ENCODE data around the gene ARHGEF35. TPM values are rescaled to one million over a fixed set of nuclear protein-coding genes. Genes with fewer than 3 reads are reported as not detected.

The ARHGEF35 gene
- total and polyA plus RNA-seq, 2 of the 4 experiments (the other 2 are of a cell fraction), result not detected

GRCh38 chr7:144137501-144137900 is 58.1 kb downstream of the ARHGEF35 start:
- intact Hi-C loops (cut with micrococcal nuclease), result no loop called here
- Histone ChIP-seq H3K9me3 (ENCODE audit: control insufficient read depth, insufficient read depth, low read length) (no peaks in the 10 kb centered on the region), H3K79me1 (ENCODE audit: low read depth in 1 of 2, low read length in 2 of 2) (no peaks in the 10 kb centered on the region), H3K4me3 (ENCODE audit: insufficient read depth, low read depth, low read length) (no peak overlapping the region), H2AK5ac (ENCODE audit: low read depth, low read length) (no peak overlapping the region), H2AFZ (replicated peaks; ENCODE audit: low read length, poor library complexity) (no peak overlapping the region), H2AK9ac (replicated peaks; ENCODE audit: low read depth, low read length, poor library complexity) (no peak overlapping the region), H3K36me3 (ENCODE audit: control insufficient read depth, insufficient read depth, low read length) (no peaks in the 10 kb centered on the region), H3K4me2 (ENCODE audit: low read depth, low read length) (no peak overlapping the region), H4K8ac (ENCODE audit: low read depth in 2 of 2, low read length in 2 of 2) (no peak overlapping the region), H4K20me1 (ENCODE audit: insufficient read depth, low read length) (no peaks in the 10 kb centered on the region), H3K4me1 (ENCODE audit: control insufficient read depth, insufficient read depth, low read length) (no peaks in the 10 kb centered on the region), H2BK15ac (ENCODE audit: low read depth, low read length) (no peak overlapping the region), H3K18ac (ENCODE audit: low read depth, low read length) (no peak overlapping the region), H2BK5ac (ENCODE audit: low read depth, low read length, poor library complexity, severe bottlenecking) (no peak overlapping the region), H4K91ac (ENCODE audit: insufficient read depth, low read depth, low read length) (no peak overlapping the region), H3K4ac (ENCODE audit: low read depth, low read length) (no peak overlapping the region), H4K5ac (ENCODE audit: low read depth, low read length) (no peak overlapping the region), H3K9me1 (ENCODE audit: insufficient read depth, low read length) (no peaks in the 10 kb centered on the region), H2BK20ac (ENCODE audit: low read depth, low read length) (no peak overlapping the region), H2BK120ac (ENCODE audit: low read depth, low read length) (no peak overlapping the region), H3K56ac (ENCODE audit: extremely low read depth, insufficient read depth, low read length) (no peak overlapping the region), H3K27ac (ENCODE audit: insufficient read depth, low read length) (no peak overlapping the region), H3K27me3 (ENCODE audit: control insufficient read depth, insufficient read depth, low read length) (no peaks in the 10 kb centered on the region), H3K14ac (replicated peaks; ENCODE audit: low read depth, low read length) (no peak overlapping the region), H3K23ac (ENCODE audit: low read depth, low read length) (no peak overlapping the region), H3K9ac (ENCODE audit: low read depth, low read length) (no peak overlapping the region)
- ChIA-PET POLR2A (ENCODE audit: unreplicated experiment) (no interaction called here), CTCF (interaction anchor here (1.3 kb wide), 1 partner anchor 10 kb away, joined by 3 read pairs; no protein-coding TSS in a partner anchor)
- BruUV-seq (replicated peaks), result no TSS peak
- in situ Hi-C loops (cut with MboI; ENCODE audit: low sequenced_read_pairs), result no loop called here
- DNase-seq (no peak), ATAC-seq (ENCODE audit: low read depth) (no peak)
- TF ChIP-seq RFX5 (IDR thresholded peaks at IDR 0.05; ENCODE audit: low read depth, low read length), result no peak
- TF ChIP-seq MAFK (IDR thresholded peaks at IDR 0.05; ENCODE audit: low read depth, low read length), result no peak
- TF ChIP-seq FOS (IDR thresholded peaks at IDR 0.05; ENCODE audit: low read depth, low read length), result no peak
- no peak for TF ChIP-seq MAZ (IDR thresholded peaks at IDR 0.05; ENCODE audit: borderline replicate concordance, low read depth, low read length)
- TF ChIP-seq CEBPB (IDR thresholded peaks at IDR 0.05; ENCODE audit: low read depth, low read length), result no peak
- TF ChIP-seq NFE2L2 (IDR thresholded peaks at IDR 0.05; ENCODE audit: low read depth, low read length), result no peak
- TF ChIP-seq POLR2A (IDR thresholded peaks at IDR 0.05; ENCODE audit: low read depth, low read length), result no peak
- TF ChIP-seq, protein P1, sequence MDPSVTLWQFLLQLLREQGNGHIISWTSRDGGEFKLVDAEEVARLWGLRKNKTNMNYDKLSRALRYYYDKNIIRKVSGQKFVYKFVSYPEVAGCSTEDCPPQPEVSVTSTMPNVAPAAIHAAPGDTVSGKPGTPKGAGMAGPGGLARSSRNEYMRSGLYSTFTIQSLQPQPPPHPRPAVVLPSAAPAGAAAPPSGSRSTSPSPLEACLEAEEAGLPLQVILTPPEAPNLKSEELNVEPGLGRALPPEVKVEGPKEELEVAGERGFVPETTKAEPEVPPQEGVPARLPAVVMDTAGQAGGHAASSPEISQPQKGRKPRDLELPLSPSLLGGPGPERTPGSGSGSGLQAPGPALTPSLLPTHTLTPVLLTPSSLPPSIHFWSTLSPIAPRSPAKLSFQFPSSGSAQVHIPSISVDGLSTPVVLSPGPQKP (IDR thresholded peaks at IDR 0.05; ENCODE audit: borderline replicate concordance, low read depth, low read length), result no peak
- no peak for TF ChIP-seq CTCF (conservative IDR thresholded peaks at IDR 0.05; ENCODE audit: low read depth, low read length)
- TF ChIP-seq USF2 (IDR thresholded peaks at IDR 0.05; ENCODE audit: low read depth, low read length), result no peak
- TF ChIP-seq BHLHE40 (IDR thresholded peaks at IDR 0.05; ENCODE audit: low read depth, low read length), result no peak
- no peak for TF ChIP-seq MXI1 (IDR thresholded peaks at IDR 0.05; ENCODE audit: borderline replicate concordance, low read depth, low read length)
- TF ChIP-seq RCOR1 (IDR thresholded peaks at IDR 0.05; ENCODE audit: insufficient replicate concordance, low read length), result no peak
- TF ChIP-seq SMC3 (IDR thresholded peaks at IDR 0.05; ENCODE audit: low read depth, low read length), result no peak
- dilution Hi-C loops (cut with HindIII; ENCODE audit: low sequenced_read_pairs, unreplicated experiment), result no loop called here
- no CpG with 5 or more reads among the region's 1 CpG for WGBS, 2 experiments (ENCODE audit: extremely low coverage in 2 of 2, insufficient read length in 1 of 2)

Data from IMR-90 (cell line).